Umbilical cord (tissue), 2 donors: ENCODE data around the gene PTPA. TPM values are rescaled to one million over a fixed set of nuclear protein-coding genes. Genes with fewer than 3 reads are reported as not detected.

Experiments used
- DNase-seq: peaks from one replicate; pipeline ENCODE4 v3.0.0-alpha.2; 2015; ENCODE audit warnings: low spot score
- total RNA-seq: library from RNA; depleted of rRNA; stranded (reverse); fragments of >200 nt; gene quantifications from one replicate; pipeline ENCODE4 v1.2.3, GENCODE V29; 2014; ENCODE audit warnings: low replicate concordance; ENCODE audit not compliant: insufficient read depth

PTPA gene
- total RNA-seq, result 24.1 TPM

DNA sequence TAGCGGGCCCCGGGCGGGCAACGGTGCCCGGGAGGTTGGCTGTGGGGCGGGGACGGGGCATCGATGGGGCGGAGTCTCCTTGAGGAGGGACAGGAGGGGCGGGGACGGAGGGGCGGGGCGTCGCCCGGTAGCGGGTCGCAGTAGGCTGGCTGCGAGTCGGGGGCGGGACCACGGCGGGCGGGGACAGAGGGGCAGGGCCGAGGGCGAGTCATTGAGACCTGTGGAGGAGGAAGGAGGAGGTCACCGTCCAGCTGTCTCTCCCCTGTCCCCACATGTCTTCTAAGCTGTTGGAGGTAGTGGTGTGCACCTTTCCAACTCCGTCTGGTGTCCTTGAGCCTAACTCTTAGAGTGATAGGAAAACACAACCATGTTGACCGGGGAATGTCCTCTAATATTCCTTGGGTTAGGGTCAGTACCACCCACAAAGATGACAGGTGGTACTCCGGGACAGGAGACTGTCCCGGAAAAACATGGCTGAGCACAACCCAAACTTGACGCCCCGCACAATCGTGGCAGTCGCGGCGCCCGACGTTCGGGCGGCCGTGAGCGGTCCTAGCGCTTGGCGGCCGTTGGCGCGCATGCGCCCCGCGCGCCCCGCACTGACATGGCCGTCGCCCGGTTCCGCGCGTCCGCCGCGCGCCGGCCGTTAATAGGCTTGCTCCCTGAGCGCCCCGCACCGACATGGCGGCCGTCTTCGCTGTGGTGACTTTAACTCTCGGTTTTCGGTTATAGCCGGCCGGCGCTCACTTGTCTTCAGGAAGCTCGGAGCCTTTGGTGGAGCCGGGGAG is at the start of gene PTPA, which contains the start of gene CRAT:
TSS of gene PTPA (plus strand) at position 676 of the 788 bp plus-strand sequence. CDS start 186 bp downstream, outside the sequence.
TSS of gene CRAT (minus strand) at position 54 of the 788 bp plus-strand sequence. CDS start 284 bp downstream, outside the sequence.
- peak; percentile 97 for DNase-seq

DNA sequence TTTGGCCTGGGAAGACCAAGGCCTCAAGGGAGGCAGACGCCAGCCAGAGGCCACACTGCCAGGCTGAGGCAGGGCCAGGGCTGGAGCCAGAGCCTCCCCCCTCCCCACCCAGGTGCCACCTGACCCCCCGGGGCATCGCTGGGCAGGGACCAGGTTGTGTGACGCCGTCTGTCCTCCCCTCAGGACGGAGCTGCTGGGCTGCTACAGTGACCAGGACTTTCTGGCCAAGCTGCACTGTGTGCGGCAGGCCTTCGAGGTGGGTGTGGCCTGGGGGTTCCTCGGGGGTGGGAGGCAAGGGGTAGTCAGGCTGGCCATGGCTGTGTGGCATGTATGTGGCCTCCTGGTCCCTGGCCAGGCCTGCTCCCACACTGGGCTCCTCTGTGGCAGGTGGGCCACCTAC is 48.2 kb upstream of the PTPA start:
- DNase-seq, result no peak

DNA sequence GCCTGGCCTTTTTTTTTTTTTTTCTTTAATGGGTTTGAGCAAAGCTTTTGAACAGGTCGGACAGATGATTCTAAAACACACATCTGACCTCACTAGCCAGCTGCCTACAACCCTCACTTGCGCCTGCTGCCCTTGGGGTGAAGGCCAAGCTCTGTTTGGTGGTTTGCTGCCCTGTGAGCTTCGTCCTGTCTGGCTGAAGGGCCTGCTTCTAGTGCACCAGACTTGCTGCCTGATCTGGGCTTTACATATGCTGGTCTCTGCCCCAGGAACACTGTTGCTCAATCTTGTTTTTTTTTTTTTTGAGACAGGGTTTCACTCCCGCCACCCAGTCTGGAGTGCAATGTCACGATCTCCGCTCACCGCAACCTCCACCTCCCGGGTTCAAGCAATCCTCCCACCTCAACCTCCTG is 46.7 kb upstream of the PTPA start:
- DNase-seq, result no peak

DNA sequence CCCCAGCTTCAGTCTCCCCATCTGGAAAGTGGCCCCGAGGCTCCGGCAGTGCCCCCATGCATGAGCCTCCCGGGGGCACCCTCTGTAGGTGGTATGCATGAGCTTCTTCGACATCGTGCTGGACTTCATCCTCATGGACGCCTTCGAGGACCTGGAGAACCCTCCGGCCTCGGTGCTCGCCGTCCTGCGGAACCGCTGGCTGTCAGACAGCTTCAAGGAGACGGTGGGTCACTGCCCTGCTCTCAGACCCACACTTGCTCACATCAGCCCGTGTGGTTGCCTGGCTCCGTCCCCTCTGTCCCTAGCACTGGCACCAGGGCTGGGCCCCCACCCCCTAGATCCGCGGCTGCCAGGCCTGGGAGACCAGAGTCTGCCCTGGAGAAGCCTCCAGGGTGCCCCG is 43.1 kb upstream of the PTPA start:
- no peak for DNase-seq

DNA sequence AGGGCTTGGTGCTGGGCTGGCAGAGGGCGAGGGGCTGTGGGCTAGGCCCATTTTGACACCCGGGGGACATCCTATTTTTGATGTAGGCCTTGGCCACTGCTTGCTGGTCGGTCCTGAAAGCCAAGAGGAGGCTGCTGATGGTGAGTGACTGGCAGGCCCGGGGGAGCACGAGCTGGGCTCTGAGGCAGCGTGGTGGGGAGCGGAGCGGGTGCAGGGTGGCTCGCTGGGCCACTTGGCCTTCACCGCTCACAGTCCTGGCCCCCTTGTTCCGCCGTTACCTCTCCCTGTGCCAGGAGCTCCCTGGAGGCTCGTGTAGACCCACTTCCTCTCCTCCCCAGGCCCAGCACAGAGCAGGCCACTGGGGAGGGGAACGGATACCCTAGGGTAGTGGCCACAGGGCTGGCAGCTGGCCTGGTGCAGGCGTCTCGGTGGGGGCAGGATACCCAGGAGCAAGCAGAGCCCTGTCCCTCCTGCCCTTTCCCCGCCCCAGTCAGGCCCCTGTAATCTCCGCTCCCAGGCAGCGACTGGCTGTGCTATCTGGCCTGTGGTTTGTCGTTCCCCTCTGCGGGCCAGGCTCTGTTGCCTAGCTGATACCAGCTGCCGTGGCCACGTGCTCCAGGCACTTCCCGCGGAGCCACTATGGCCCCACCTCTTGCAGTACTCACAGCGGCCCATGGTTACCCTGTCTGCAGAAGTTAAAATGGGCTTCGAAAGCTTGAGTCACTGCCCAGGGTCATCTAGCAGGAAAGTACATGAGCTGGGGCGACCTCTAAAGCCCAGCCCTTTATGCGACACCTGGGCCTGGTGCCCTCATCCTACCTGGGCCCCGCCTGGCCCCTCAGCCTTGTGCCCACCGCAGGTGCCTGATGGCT is 42.0 kb upstream of the PTPA start:
- DNase-seq, result peak; percentile 57

DNA sequence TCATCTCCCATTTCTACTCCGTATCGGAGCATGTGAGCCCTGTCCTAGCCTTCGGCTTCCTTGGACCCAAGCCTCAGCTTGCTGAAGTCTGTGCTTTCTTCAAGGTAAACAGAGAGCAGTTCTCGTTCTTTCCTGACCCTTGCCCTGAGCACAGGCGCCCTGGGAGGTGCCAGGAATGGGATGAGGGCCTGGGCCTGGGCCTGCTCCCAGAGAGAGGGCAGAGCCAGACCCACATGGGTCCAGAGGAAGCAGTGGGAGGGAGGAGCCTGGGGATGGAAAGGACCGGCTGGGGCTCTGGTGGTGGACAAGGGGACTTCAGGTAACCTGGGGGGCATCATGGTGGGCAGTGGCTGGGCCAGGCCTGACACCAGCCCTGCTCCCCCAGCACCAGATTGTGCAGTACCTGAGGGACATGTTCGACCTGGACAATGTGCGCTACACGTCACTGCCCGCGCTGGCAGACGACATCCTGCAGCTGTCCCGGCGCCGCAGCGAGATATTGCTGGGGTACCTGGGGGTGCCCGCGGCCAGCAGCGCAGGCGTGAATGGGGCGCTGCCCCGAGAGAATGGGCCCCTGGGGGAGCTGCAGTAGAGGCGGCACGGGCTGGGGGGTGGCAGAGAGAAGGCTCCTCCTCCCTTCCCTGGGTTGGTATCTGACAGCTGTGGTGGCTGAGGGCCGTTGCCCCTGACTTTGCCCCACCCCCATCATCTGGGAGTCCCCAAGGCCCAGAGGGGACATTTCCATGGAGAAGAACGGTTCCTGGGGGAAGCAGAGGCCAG is 41.2 kb upstream of the PTPA start:
- DNase-seq, result no peak

DNA sequence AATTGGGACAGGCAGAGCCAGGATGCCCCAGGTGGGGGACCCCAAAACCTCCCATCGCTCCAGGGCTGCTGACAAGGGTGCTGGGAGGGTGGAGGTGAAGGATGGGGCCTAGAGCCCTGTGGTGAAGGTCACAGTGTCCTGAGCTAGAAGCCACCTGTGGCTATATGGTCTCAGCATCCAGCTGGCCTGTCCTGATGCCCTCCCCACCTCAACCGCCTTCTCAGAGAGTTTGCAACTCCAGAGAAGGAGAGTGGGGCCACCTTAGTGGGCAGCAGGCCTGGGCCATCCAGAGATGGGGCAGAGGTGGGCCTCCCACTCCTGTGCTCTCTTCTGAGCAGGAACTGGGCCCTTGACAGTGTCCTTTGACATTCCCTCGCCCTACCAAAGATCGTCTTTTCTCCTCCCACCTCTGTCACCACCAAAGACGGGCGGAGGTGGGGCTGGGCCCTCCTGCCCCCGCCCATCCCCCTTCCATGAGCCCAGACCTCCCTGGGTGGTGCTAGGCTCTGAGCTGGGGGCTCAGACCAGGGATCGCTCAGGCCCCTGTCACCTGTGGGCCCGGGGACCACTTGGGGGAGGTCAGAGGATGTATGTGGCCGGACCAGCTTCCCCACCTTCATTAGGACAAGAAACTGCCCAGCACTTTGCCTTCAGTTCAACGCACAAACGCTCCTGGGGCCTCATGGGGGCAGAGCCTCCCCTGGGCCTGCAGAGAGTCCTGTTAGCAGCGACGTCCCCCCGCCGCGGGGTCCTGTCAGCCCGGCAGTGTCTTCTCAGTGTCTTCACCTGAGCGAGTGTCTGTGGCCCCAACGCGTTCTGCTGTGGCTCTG is 40.3 kb upstream of the PTPA start:
- DNase-seq, result no peak

DNA sequence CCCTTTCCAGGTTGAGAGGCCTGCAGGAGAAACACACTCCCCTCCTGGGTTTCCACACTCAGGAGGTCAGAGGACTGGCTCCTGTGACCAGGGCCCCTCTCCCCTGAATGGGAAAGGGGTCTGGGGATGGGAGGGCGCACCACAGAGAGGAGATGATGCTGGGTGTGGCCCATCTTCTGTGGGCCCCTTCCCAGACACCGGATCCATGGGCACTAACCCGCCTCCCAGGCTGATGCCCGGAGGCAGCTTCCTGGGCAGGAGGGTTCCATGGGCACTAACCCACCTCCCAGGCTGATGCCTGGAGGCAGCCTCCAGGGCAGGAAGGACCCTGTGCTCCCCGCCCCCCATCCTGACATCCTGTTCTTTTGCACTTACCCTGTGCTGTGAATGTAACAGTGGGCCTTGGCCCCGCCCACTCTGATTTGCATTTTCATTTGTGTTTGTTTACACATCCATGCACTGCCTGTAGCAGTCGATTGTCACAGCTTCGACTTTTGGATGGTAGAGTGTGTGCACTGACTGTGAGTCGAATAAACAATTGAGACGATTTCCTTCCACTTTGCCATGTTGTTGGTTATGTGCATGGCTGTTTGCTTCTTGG is 39.6 kb upstream of the PTPA start:
- DNase-seq, result no peak

DNA sequence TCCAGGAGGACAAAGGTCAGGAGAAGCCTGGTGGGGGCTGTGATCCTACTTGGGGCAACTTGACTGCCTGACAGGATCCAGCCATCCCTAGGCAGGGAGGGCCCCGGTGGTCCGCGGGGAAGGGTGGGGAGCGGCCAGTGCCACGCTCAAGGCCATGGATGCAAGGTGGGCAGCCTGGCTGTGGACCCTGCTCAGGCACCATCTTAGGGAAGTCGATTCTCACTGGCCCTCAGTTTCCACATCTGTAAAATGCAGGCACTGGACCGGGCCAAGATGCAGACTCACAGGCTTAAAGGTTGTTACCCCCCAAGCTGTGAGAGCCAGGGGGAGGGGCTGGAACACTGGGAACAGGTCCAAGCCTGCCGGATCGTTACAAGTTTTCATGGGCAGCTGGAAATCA is 39.0 kb upstream of the PTPA start:
- no peak for DNase-seq

DNA sequence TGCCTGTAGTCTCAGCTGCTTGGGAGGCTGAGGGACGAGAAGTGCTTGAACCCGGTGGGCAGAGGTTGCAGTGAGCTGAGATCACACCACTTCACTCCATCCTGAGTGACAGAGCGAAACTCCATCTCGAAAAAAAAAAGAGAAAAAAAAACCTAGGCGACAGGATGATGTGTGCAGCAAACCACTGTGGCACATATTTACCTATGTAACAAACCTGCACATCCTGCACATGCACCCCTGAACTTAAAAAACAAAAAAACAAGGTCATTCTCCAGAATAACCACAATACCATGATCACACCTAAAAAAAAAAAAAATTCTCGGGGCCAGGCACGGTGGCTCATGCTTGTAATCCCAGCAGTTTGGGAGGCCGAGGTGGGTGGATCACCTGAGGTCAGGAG is 37.8 kb upstream of the PTPA start:
- DNase-seq, result no peak

DNA sequence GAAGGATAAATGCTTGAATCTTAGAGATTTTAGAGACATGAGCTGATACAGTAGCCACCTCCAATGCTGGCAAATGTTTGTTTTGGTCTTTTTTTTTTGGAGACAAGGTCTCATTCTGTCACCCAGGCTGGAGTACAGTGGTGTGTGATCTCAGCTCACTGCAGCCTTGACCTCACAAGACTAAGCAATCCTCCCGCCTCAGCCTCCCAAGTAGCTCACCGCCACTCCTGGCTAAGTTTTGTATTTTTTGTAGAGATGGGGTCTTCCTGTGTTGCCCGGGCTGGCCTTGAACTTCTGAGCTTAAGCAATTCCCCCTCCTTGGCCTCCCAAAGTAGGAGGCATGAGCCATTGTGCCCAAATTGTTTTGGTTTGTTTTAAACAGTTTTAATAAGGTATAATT is 37.1 kb upstream of the PTPA start:
- no peak for DNase-seq

DNA sequence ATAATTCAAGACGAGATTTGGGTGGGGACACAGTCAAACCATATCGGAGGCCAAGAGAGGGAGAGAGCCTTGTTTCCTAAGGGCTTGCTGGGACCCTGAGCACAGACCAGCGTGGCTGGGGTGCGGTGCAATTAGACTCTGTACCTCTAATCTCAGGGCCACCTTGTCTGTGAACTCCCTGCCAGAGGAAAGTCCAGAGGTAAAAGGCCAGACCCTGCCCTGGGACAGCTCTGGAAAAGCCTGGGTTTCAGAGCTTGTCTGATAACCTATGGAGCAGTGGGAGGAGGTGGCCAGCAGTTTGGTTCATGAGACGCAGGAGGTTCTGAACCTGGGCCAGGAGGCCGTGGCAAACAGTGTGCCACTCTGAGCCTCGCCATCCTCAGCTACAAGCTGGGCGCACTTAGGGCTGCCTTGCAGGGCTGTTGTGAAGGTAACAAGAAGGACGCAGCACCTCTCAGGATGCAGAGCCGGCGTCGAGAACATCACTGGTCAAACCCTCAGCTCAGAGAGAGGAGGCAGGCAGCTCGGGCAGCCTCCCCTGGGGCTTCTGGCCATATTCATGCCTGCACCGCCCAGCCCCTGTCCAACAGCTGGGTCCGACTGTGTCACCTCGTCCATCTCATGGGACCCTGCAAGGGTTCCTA is 35.1 kb upstream of the PTPA start:
- DNase-seq, result no peak

DNA sequence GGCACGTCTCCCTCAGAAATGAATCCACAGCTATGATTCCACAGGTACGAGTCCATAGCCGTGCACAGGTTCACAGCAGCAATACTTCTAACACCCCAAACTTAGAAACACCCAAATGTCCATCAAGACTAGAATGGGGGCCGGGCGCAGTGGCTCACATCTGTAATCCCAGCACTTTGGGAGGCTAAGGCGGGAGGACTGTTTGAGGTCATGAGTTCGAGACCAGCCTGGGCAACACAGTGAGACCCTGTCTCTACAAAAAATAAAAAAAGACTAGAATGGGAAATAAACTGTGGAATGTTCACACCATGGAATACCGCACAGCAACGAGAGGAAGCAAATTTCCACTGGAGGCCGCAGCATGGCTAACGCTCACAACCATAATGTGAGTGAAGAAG is 34.6 kb upstream of the PTPA start:
- no peak for DNase-seq

DNA sequence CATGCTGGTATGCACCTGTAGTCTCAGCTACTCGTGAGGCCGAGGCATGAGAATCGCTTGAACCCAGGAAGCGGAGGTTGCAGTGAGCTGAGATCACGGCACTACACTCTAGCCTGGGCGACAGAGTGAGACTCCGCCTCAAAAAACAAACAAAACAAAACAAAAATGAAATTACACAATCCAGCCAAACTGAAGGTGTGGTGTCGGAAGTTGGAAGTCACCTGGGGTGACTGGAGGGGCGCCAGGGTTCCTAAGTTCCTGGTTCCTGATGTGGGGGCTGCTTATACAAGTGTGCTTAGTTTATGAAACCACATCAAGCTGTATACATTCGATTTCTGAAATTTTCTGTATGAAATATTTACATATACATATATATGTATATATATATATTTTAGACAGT is 34.0 kb upstream of the PTPA start:
- DNase-seq, result no peak

DNA sequence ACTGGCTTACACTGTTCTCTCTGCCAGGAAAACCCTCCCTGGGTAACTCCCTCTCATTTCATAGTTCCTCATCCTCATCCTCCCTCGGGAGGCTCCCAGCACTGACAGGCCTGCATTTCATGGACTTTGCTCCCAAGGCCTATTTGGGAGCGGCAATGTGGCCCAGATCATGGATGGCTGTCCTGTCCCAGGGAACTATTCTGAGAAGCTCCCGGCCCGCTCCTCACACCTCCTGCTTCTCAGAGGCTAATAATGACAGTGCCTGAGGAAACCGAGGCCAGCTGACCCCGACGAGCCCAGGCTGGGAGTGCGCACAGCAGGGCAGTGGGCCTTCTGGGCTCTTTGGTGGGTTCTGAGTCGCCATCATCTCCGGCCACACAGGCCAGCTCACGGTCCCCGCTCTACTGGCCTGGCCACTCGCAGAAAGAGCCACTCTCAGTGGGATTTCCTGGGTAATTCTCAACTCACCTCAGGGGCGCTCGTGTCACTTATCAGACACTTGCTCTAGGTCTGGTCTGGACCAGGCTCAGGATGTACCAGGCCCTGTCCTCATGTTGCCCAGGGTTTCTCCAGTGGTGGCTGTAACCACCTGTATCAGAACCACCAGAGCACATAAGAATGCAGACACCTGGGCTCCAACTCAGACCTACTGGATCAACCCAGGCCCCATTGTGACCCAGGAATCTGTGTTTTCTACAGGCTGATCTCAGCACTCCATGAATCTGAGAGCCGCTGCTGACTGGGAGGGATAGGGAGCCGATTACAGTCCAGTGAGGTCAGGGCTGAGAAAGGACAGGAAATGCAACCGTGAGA is 32.3 kb upstream of the PTPA start:
- no peak for DNase-seq

DNA sequence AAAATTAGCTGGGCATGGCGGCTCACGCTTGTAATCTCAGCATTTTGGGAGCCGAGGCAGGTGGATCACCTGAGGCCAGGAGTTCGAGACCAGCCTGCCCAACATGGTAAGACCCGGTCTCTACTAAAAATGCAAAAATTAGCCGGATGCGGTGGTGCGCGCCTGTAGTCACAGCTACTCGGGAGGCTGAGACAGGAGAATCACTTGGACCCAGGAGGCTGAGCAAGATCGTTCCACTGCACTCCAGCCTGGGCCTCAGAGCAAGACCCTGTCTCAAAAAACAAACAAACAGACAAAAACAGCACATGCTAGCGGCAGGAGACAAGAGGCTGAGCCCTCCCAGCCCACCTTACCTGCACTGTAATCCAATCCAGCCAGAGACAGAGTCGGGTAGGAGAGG is 31.4 kb upstream of the PTPA start:
- DNase-seq, result no peak

DNA sequence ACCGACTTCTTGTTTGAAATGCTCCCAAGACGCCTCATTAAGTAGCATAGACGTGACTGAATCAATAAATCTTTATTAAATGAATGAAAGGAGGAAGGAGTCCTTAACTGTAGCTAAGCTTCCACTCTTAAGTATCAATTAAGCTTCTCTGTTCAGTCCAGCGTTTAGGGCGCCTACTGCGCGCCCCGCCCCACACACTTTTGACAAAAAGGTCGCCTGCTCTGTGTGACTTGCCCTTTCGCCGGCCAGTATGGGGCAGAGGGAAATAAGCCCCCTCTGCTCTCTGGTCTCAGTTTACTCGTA is 31.0 kb upstream of the PTPA start:
- DNase-seq, result no peak

DNA sequence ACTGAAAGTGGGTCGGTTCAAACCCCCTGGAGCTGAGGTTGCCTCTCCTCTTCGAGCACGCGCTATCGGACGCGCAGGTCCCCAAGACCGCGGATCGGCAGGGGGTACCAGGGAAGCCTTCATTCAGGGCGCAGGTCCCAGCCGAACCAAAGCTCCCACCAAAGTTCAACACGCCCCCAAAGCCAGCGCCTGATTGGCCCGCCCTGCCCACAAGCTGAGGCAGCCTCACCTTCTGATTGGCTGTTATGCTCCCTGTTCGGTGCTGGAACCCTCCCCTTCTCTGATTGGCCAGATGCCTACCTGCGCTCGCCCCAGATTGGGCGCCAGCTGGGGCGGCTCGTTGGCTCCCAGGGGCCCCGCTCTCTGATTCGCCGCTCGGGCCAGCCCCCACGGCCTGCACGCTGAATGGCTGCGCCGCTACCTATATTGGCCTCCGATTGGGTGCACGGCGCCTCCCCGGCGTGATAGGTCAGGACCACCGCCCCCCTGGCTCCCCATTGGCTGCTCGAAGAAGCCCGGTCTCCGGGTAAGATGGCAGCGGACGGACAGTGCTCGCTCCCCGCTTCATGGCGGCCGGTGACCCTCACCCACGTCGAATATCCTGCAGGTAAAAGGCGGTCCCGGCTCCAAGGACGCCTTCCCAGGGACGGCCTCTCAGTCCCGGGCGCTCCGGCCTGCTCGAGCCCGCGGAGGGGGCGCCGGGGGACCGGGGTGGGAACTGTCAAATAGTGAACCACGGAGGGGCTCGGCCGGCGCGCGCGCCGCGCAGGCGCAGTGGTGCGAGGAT is 30.4 kb upstream of the PTPA start, which contains the start of gene DOLPP1:
TSS of gene DOLPP1 (plus strand) at position 511 of the 787 bp plus-strand sequence. CDS start at position 532, 21 bp downstream.
- peak; percentile 99 for DNase-seq
